Measurements from ENCODE around the gene EIF3K.
"Not testable (repeated sequence)": the region's sequence is repeated elsewhere in the genome, so short reads cannot be mapped to it uniquely, and the experiment has no call there.

EIF3K gene

GRCh38 chr19:38619361-38620174 lies 580 bp downstream of the EIF3K start:
- no peak for DNase-seq

DNA sequence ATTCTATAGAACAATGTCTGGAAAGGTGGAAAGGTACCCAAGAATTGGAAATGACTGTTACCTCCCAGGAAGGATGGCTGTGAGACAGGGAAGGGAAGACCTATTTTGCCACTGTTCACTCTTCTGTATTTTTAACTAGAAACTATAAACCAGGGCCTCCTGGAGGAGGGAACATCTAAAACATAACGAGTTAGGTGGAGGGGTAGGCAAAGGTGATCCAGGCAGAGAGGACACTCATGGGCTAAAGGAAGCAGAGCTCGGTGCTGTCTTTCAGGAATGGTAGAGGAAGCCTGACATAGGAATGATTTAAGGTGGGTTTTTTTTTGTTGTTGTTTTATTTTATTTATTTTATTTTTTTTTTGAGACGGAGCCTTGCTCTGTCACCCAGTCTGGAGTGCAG lies 5.8 kb downstream of the EIF3K start:
- DNase-seq, result no peak

DNA sequence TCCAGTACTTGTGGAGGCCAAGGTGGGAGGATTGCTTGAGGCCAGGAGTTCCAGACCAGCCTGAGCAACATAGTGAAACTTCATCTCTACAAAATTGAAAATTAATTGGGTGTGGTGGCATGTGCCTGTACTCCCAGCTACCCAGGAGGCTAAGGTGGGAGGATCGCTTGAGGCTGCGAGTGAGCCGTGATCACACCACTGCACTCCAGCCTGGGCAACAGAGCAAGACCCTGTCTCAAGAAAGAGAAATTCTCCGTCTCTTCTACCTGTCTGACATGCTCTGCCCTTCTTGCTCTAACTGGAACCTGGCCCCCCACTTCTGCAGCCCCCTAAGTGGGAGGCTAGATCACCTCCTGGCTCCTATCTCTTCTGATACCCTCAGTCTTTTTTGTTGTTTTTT lies 7.4 kb downstream of the EIF3K start:
- DNase-seq, result no peak

DNA sequence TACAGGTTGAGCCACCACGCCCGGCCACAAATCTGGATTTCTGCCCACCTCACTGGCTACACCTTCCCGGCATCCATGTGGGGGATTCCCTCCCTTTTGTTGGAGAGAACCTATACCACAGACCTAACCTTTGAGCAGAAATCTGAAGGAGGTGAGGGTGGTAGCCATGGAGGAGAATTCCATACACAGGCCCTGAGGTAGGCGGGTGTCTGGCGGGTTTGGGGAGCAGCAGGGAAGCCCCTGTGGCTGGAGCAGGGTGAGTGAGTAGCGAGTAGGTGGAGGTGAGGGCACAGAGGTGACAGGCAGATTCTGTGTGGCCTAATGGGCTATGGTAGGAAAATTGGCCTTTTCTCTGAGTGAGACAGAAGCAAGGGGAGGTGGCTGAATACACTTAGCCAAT lies 10.6 kb downstream of the EIF3K start:
- no peak for DNase-seq

- not testable (repeated sequence) for DNase-seq
Observed at GRCh38 chr19:38631301-38631700, 12.3 kb downstream of the EIF3K start.

DNA sequence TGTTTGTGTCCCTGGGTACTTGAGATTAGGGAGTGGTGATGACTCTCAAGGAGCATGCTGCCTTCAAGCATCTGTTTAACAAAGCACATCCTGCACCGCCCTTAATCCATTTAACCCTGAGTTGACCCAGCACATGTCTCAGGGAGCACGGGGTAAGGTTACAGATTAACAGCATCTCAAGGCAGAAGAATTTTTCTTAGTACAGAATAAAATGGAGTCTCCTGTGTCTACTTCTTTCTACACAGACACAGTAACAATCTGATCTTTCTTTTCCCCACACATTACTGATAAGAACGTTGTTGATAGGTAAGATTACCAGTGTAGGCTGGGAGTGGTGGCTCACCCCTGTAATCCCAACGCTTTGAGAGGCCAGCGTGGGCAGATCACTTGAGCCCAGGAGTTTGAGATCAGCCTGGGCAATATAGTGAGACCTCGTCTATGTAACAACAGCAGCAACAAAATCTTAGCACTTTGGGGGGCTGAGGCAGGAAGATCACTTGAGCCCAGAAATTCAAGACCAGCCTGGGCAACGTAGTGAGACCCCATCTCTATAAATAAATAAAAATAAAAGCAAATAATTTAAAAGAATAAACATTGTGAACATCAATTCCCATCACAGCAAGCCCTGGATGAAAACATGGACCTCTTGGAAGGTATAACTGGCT lies 13.0 kb downstream of the EIF3K start:
- DNase-seq, result not testable (repeated sequence)

- no peak for DNase-seq
Observed at GRCh38 chr19:38632476-38633213, 13.7 kb downstream of the EIF3K start.

- DNase-seq, result peak; percentile 78
Observed at GRCh38 chr19:38634757-38635482, 15.9 kb downstream of the EIF3K start.

GRCh38 chr19:38635483-38636399 lies 16.8 kb downstream of the EIF3K start:
- no peak for DNase-seq

GRCh38 chr19:38638461-38638860 lies 19.5 kb downstream of the EIF3K start:
- DNase-seq, result no peak

DNA sequence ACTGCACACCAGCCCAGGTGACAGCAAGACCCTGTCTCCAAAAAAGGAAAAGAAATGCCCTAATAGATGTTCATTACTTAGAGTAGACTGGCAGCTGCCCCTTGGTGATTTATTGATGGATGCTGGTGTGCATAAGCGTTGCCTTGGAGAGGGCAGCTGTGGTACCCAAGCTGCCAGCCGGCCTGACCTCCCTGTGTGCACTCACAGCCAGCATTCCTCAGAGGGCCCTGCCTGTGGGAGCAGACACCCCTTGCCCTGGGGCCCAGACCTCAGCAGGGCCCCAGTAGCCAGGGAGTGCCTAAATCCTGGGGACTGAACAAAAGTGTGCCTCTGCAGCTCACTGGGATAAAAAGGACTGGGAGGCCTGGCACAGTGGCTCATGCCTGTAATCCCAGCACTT lies 20.7 kb downstream of the EIF3K start:
- no peak for DNase-seq

- DNase-seq, result no peak
Observed at GRCh38 chr19:38640368-38640767, 21.4 kb downstream of the EIF3K start.

DNA sequence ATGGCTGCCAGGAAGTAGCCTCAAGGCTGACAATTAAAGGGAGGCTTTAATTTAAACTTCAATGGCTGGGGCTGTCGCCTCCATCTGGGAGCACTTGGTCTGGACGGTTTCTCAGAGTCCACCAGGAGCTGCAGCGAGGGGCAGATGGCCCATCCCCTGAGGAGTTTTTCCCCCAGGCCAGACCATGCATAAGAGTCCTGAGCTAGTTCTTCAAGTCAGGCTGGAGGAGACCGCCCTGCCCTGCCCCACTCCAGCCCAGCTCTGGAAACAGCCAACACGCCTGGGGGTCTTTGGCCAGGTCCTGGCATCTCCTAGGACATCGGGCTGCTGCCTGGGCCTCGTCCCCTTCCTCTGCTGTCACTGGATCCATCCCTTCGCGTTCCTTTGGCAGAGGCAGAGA lies 23.2 kb downstream of the EIF3K start:
- DNase-seq, result no peak

DNA sequence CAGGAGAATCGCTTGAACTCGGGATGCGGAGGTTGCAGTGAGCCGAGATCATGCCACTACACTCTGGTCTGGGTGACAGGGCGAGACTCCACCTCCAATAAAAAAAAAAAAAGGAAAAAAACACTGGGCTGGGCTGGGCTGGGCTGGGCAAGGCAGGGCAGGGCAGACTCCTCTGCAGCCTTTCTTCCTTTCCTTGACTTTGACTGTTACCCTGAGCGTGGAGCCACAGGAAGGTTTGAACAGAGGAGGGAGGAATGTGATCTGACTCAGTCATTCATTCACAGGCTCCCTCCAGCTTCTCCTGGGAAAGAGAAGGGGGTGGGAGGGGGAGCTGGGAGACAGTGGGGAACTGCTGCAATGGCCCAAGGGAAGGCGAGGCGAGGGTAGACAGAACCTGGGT lies 25.7 kb downstream of the EIF3K start:
- DNase-seq, result no peak

- DNase-seq, result peak; percentile 100
Observed at GRCh38 chr19:38647368-38647965, 28.5 kb downstream of the EIF3K start, which contains the start of gene ACTN4. Gene ACTN4 (plus strand): TSS chr19:38647649. CDS start chr19:38647746, 97 bp downstream.

DNA sequence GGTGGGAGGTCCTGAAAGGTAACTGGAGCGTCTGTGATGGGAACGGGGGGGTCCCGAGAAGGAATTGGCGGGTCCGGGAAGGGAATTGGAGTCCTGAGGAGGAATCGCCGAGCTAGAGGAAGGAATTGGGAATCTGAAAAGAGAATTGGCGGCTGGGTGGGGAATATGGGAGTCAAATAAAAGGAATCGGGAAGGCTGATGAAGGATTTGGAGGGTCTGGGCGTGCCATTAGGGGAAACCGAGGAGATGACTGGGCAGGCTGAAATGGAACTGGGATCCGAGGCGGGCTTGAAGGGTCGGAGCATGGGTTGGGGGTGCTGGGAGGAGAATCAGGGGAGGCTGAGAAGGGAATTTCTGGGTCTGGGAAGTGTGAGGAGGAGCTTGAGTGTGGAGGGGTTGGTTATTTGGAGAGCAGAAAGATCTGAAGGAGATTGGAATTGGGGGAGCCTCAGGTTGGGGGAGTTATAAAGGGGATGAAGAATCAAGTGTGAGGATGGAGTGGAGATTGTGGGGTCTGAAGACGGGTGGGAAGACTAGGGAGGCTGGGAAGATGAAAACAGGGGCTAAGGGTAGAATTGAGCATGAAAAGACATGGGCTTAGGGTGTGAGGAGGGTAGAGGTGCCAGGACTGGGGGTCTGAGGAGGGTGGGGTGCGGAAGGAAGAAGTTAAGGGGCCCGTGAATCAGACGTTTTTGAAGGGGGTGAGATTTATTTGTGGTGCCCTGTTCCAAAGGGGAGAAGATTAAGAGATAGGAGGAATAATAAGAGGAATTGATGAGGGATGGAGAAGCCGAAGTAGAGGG lies 29.2 kb downstream of the EIF3K start:
- no peak for DNase-seq

DNA sequence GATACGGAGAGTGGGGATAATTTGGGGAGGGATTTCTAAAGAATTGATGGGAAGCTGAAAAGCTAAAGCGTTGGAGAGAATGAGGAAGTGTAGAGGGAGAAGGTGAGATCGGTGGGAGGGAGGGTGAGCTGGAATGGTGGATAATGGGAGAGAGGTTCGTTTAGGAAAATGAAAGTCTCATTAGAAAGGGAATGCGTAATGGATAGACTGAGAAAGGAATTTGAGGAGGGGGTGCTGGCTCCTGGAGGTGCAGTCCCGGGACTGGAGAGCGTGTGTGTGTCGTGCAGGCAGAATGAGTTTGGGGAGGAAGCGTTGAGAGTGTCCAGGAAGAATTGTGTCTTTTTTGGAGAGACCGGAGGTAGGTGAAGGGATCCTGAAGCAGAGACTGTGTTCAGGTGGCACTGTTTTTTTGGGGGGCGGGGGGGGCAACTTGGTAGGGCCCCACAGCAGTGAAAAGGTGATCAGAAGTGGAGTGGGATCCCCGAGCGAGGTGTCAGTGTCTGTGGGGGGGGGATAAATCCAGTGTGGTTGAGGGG lies 29.8 kb downstream of the EIF3K start:
- DNase-seq, result no peak

DNA sequence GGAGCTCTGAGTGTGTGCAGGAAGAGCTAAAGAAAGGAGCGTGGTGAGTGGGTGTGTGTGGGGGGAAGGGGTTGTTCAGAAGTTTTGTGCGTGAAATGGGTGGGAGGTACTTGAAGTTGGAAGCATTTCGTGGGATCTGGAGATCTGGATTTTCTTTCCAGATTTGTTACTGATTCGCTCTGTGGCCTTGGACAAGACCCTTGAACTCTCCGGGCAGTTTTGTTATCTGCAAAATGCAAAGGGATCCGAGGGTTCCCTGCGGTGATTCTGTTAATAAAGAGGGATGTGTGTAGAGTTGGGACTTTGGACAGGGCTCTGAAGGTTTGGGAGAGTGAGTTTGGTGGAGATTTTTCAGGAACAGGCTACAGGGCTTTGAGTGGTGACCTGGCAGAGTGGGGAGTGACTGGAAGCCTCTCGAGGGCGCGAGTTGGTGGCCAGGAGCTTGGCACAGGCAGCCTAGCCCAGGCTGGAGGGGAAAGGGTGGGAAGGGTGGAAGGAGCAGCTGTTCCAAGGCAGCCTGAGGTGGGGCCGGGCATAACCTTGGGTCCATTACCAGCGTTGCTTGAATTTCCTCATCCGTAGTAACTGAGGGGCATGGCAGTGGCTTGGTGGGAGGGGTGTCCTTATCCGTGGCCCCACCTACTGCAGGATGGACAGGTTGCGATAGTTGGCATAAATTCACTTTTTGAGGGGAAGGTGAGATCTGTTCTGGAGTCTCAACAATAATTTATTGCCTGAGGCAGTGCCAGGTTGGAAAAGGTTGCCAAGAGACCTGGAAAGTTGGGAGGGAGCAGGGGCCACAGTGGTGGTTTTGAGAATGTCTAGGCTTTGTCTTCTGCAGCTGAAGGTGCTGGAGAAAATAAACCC lies 30.6 kb downstream of the EIF3K start:
- no peak for DNase-seq

GRCh38 chr19:38650172-38650775 lies 31.3 kb downstream of the EIF3K start:
- no peak for DNase-seq

Data from activated CD4-positive, alpha-beta T cell treated with anti-CD3 and anti-CD28 coated beads, Interleukin-10, Interleukin-2, amounts not matched to agents 100 ng/mL and 50 ng/mL, durations not matched to agents 16 hours and 8 hours (primary cell).